Measurements from ENCODE around the gene PEX14. TPM values are rescaled to one million over a fixed set of nuclear protein-coding genes. Genes with fewer than 3 reads are reported as not detected.

The PEX14 gene
- total and polyA plus RNA-seq, 2 experiments from 2014 or later: 10.0 to 20.9 TPM

DNA sequence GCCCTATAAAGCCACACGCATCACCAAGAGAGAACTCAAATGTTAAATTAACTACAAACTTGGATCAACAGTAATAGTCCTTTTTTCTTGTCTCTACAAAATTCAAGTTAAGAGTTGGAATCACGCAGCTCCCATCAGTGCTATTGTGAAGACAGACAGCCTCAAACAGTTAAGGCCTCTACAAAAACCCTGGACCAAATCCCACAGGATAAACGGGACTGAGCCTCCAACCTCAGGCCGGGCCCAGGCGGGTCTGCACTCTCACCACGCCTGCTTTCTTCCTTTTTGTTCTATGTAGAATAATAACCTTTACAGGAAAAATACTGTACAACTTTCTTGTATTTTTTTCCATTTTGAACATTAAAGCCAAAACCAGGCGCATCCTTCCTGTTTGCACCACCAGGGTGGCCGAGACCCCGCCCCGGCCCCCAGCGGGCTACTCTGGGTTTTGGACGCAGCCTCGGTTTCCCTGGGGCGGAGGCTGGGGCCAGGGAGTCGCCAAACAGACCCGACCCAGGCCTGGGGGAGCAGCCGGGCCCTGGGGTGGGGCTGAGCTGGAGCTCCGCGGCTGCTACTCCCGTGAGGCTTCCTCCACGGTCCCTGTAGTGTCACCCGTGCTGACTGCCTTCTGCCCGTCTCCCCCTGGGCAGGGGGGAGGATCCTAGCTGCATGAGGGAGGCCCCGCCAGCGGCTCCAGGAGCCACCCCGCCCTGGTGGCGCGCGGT is 163.2 kb downstream of the PEX14 start:
- Histone ChIP-seq H2AFZ (no peak overlapping the region), H3K27me3 (peaks cover 11% of the 10 kb centered on the region), H4K20me1 (ENCODE audit: insufficient read depth, poor library complexity, severe bottlenecking) (no peaks in the 10 kb centered on the region), H3K9me2 (replicated peaks; ENCODE audit: insufficient read depth) (no peaks in the 10 kb centered on the region), H3K9me3 (ENCODE audit: low read depth) (no peaks in the 10 kb centered on the region), H3K79me2 (no peaks in the 10 kb centered on the region), H3K4me1 (ENCODE audit: insufficient read depth) (peaks cover 14% of the 10 kb centered on the region), H3K27ac (no peak overlapping the region), H3K4me2 (peak overlapping the region; percentile 73), H3K4me3 (no peak overlapping the region), H3K36me3 (replicated peaks; ENCODE audit: insufficient read depth, low read depth) (no peaks in the 10 kb centered on the region)
- DNase-seq (ENCODE audit: low spot score): no peak
- WGBS (ENCODE audit: low lambda C conversion rate, missing lambda C conversion rate): 69% methylated on average over 18 of the region's 29 CpGs
- TF ChIP-seq EZH2 (IDR thresholded peaks at IDR 0.05; ENCODE audit: borderline replicate concordance) (no peak), EZH2phosphoT487 (IDR thresholded peaks at IDR 0.05; ENCODE audit: low read depth, severe bottlenecking, unreplicated experiment) (no peak)
- TF ChIP-seq, protein P1, sequence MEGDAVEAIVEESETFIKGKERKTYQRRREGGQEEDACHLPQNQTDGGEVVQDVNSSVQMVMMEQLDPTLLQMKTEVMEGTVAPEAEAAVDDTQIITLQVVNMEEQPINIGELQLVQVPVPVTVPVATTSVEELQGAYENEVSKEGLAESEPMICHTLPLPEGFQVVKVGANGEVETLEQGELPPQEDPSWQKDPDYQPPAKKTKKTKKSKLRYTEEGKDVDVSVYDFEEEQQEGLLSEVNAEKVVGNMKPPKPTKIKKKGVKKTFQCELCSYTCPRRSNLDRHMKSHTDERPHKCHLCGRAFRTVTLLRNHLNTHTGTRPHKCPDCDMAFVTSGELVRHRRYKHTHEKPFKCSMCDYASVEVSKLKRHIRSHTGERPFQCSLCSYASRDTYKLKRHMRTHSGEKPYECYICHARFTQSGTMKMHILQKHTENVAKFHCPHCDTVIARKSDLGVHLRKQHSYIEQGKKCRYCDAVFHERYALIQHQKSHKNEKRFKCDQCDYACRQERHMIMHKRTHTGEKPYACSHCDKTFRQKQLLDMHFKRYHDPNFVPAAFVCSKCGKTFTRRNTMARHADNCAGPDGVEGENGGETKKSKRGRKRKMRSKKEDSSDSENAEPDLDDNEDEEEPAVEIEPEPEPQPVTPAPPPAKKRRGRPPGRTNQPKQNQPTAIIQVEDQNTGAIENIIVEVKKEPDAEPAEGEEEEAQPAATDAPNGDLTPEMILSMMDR (IDR thresholded peaks at IDR 0.05; ENCODE audit: poor library complexity): no peak

DNA sequence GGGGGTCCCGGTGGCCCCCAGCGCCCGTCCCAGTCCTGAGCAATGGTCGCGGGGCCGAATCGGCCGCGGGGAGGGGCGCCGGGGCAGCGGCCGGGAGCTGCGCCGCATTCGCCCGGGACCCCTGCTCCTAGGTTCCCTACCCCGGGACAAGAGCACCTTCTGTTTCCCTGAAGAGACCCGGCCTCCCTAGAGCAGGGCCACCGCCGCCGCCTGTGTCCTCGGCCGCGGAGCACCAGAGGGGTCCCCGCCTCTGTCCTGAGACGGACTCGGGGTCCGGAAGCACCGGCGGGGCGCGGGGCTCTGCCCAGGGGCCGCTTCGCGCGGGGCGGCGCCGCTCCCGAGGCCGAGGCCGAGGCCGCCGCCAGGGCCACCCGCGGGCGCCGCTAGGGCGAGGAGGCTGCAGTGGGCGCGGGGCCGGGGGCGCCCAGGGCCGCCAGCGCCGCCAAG is 163.8 kb downstream of the PEX14 start:
- Histone ChIP-seq H3K27ac (no peak overlapping the region), H3K36me3 (replicated peaks; ENCODE audit: insufficient read depth, low read depth) (no peaks in the 10 kb centered on the region), H2AFZ (no peak overlapping the region), H4K20me1 (ENCODE audit: insufficient read depth, poor library complexity, severe bottlenecking) (no peaks in the 10 kb centered on the region), H3K4me2 (peak overlapping the region; percentile 73), H3K27me3 (peaks cover 11% of the 10 kb centered on the region), H3K4me1 (ENCODE audit: insufficient read depth) (peaks cover 14% of the 10 kb centered on the region), H3K9me3 (ENCODE audit: low read depth) (no peaks in the 10 kb centered on the region), H3K9me2 (replicated peaks; ENCODE audit: insufficient read depth) (no peaks in the 10 kb centered on the region), H3K79me2 (no peaks in the 10 kb centered on the region), H3K4me3 (no peak overlapping the region)
- WGBS (ENCODE audit: low lambda C conversion rate, missing lambda C conversion rate): 25% methylated on average over 13 of the region's 57 CpGs
- no peak for DNase-seq (ENCODE audit: low spot score)
- no peak for TF ChIP-seq EZH2 (IDR thresholded peaks at IDR 0.05; ENCODE audit: borderline replicate concordance)
- TF ChIP-seq, protein P1 (IDR thresholded peaks at IDR 0.05; ENCODE audit: poor library complexity): no peak
- TF ChIP-seq EZH2phosphoT487 (IDR thresholded peaks at IDR 0.05; ENCODE audit: low read depth, severe bottlenecking, unreplicated experiment): no peak

DNA sequence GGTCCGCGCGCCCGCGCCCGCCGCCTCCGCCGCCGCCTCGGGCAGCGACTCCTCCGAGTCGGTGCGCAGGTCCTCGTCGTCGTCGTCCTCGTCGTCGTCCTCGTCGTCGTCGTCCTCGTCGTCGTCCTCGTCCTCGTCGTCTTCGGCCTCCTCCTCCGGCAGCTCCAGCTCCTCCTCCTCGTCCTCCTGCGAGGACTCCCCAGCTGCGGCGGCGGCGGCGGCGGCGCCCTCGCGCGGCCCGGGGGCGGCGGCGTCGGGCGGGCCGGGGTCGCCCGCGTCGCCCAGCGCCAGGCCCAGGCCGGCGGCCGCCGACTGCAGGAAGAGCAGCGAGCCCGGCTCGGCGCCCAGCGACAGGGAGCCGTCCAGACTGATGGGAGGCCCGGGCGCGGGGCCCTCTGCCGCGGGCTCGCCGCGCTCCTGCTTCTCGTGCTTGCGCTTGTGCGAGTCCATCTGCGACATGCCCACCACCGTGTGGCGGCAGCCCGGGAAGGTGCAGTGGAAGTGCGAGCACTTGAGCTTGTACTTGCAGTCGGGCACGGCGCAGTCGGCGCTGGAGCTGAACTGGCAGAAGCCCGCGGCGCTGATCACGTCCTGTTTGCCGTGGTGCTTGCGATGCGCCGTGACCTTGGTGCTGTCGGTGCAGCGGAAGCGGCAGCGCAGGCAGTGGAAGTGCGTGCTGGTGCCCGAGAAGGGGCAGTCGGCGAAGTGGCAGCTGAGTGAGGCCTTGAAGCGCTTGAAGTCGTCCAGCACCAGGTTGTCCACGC is 164.4 kb downstream of the PEX14 start:
- H4K20me1 ChIP-seq (ENCODE audit: insufficient read depth, poor library complexity, severe bottlenecking): no peaks in the 10 kb centered on the region
- peaks cover 11% of the 10 kb centered on the region for H3K27me3 ChIP-seq
- no peak overlapping the region for H3K27ac ChIP-seq
- DNase-seq (ENCODE audit: low spot score): no peak
- WGBS (ENCODE audit: low lambda C conversion rate, missing lambda C conversion rate): 40% methylated on average over 63 of the region's 108 CpGs
- no peaks in the 10 kb centered on the region for H3K36me3 ChIP-seq (replicated peaks; ENCODE audit: insufficient read depth, low read depth)
- no peaks in the 10 kb centered on the region for H3K9me3 ChIP-seq (ENCODE audit: low read depth)
- TF ChIP-seq EZH2phosphoT487 (IDR thresholded peaks at IDR 0.05; ENCODE audit: low read depth, severe bottlenecking, unreplicated experiment) (no peak), EZH2 (IDR thresholded peaks at IDR 0.05; ENCODE audit: borderline replicate concordance) (no peak)
- TF ChIP-seq, protein P1 (IDR thresholded peaks at IDR 0.05; ENCODE audit: poor library complexity): no peak
- peaks cover 14% of the 10 kb centered on the region for H3K4me1 ChIP-seq (ENCODE audit: insufficient read depth)
- H3K9me2 ChIP-seq (replicated peaks; ENCODE audit: insufficient read depth): no peaks in the 10 kb centered on the region
- H3K4me3 ChIP-seq: no peak overlapping the region
- H3K79me2 ChIP-seq: no peaks in the 10 kb centered on the region
- H2AFZ ChIP-seq: no peak overlapping the region
- H3K4me2 ChIP-seq: peak overlapping the region; percentile 59

Measured in hepatocyte (in vitro differentiated cells).